SH-SY5Y (cell line): ENCODE results near the gene KRT2.

Experiments used
- GATA2 ChIP-seq: IDR thresholded peaks from 2 replicates; pipeline ENCODE4 v1.6.1; 2011; ENCODE audit warnings: mild to moderate bottlenecking, low read depth, low read length
- GATA3 ChIP-seq: IDR thresholded peaks from 2 replicates; pipeline ENCODE4 v1.6.1; 2011; ENCODE audit warnings: low read depth, mild to moderate bottlenecking, low read length, moderate library complexity

Gene KRT2

DNA sequence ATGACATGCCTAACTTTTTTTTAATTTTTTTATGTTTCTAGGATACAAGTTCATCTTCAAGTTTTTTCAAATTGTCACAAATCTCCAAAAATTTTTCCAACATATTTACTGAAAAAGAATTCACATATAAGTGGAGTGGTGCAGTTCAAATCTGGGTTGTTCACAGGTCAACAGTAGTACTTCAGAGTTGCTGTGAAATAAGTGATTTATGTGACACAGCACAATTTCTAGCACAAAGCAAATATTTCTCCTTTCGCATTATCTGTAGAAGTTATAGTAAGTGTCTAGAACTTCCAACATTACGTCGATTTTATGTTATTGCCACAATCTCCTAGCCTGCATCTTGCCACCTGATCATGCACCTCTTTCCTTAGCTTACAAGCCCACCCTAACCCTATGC is 9.7 kb upstream of the KRT2 start:
- TF ChIP-seq GATA2 (no peak), GATA3 (no peak)

DNA sequence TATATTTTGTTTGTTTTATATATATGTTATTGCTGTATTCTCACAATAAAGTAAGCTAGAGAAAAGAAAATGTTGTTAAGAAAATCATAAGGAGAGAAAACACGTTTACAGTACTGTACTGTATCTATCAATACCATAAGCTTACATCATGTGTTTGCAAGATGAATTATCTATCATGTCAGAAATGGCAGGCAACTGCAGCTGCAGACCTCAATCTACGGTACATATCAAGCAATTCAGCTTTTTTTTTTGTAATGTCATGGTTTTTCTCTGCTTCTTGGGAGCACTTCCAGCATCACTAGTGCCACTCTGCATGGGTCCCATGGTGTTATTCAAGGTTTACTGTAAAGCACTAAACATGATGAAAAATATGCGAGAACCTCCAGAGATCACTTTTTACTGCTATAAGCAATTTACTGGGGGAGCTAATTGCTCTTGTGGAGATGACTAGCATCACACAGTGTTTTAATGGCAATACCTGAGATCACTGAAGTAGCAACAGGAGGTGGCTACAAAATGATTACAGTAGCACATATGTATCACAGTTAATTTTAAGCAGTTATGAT is 9.0 kb upstream of the KRT2 start:
- TF ChIP-seq GATA2 (no peak), GATA3 (no peak)

DNA sequence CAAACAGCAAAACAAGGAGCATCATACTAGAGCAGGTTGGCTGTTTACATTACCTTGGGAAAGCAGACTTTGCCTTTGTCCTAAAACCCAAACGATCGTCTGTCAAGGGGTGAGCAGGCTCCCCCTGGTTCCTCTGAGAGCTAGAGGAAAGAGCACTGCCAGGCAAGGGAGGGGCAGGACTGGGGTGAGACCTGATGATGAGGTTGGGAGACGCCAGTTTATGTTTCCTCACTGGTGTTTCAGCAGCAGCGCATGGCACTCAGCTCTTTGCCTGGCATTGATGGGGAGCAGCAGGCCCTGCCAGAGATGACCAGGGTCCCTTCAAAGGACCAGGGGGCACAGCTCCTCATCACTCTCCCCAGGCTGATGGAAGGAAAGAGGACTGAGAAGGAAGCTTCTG is 7.9 kb upstream of the KRT2 start:
- TF ChIP-seq GATA2 (no peak), GATA3 (no peak)

DNA sequence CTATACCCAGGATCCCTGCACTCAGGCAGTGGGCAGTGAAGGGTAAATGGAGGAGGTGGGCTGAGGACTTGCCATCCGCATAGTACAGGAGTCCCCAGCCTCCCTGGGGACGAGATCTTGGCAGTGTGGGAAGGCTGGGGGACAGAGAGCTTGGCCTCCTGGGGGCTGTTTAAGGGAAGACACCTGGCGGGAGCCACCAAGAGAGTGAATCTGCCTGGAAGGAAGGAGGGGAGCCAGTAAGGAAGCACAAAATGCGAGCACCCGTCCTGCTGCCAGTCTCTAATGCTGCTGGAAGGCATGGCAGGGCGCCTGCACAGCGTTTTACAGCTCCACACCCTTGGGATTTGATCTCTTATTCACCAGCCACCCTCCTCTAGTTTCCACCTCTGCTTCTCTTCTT is 7.4 kb upstream of the KRT2 start:
- TF ChIP-seq GATA2 (no peak), GATA3 (no peak)

DNA sequence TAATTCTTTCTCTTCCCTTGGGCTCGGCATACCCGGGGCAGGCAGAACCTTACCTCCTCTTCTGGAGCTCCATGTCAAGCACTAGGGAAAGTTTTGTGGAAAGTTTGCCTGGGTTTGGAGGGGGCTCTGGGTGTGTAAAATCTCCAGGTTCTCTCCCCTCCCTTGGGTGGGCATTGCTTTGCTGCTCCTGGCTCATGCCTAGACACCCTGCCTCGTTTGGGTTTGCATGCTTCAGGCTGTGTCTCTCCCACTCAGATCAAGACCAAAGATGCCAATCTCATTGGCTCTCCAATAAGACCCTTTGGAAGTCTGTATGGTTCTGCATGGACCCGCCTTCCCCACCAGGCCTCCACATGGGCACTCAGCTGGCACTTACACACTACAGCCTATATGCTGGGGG is 6.2 kb upstream of the KRT2 start:
- TF ChIP-seq GATA3: no peak
- TF ChIP-seq GATA2: no peak

DNA sequence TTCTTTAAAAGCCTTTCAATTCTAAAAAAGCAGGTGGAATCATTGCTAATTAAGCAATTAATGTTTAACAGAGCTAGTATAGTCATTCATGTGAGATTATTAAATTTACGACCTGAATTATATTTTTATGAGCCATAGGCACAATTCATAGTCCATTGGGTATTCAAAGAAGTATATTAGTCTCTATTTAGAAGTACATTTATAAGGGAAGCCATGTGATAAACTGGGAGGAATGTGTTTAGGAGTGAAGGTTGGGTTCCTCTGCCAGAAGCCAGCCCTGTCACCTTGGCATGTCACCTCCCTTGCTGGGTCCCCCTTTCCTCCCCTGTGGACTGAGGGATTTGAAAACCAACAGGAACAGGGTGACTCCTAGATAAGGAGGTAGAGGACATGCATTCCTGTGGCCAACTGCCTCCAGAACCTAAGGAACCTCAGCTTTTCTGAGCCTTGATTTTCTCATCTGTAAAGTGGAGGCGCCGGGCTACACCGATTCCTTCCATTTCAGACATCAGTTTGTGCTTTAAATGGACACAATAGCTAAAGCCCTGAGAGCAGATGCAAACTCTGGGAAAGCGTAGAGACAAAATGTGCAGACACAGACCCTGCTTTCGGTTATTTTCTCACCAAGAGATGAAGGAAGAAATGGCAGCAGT is 5.4 kb upstream of the KRT2 start:
- TF ChIP-seq GATA2: no peak
- no peak for TF ChIP-seq GATA3

DNA sequence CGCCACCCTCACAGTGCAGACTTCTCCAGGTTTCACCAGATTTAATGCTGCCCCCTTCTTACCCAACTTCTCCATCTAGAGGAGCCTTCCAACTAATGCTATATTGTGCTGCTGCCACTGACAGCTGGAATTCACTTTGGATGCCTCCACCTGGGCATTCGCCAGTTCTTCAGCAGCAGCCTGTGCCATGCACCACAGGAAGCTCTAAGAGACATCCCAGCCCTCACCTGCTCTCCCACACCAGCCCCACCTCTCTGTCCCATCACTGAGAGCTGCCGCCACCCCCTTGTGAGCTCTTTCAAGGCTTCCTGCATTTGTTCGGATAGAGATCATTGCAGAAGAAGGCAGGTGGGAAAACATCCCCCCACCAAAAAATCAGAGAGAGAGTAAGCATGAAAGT is 4.6 kb upstream of the KRT2 start:
- TF ChIP-seq GATA3: no peak
- no peak for TF ChIP-seq GATA2

DNA sequence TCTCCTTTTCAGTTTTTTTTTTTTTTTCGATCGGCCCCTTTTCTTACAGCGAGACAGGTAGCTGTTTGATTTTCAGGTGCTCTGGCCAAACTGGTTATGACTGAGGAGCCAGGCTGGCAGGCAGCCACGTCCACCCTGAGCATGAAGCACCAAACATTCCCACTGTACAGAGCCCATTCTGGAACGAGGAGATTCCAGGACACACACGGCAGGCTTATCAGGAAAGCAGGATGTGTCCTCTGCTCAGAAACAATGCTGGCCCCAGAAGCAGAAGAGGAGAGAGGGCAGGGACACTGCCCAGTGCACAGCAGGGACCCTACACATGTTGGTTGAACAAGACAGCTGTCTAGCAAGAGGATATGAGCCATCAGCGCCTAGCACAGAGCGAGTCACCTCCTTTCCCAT is 3.7 kb upstream of the KRT2 start:
- TF ChIP-seq GATA3: no peak
- no peak for TF ChIP-seq GATA2

DNA sequence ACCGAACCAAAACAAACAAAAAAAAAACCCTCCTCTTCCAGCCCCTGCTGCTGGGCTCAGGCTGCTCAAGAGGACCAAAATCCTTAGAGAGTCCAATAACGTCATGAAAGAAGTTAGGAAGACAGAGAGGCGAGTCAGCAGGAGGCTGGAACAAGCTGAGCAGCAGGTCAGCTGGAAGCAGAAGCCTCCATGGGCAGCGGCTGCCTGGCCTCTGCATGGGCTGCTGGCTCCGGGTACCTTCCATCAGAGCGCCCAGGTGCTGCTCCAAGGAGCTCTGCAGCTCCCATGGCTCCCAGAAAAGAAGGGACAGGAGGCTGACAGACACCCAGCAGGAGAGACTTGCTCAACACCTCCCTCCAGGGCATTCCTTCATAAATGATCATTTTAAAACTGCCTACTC is 3.2 kb upstream of the KRT2 start:
- TF ChIP-seq GATA2 (no peak), GATA3 (no peak)

DNA sequence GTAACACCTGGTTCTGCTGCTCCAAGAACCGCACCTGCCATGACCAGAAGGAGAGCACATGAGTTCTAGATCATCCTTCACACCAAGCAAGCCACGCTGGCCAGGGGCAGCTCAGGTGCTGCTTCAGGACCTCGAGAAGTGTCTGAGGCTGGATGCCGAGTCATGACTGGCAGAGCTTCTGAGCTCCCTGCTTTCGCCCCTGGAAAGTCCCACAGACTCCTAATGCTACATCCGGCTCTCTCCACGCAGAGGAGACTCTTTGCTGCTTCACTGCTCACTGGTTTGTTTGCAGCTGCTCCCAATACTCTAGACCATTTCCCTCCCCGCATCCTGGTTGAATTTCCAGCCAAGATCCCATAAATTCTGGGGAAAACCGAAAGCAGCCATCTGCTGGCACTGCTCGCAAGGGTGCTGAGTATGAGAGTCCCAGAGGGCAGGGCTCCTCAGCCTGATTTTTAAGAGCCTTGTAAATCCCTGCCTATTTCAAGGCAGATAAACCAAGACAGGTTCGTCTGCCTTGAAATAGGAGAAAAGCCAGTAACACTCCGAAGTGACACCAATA is 1.4 kb downstream of the KRT2 start:
- no peak for TF ChIP-seq GATA2
- TF ChIP-seq GATA3: no peak

DNA sequence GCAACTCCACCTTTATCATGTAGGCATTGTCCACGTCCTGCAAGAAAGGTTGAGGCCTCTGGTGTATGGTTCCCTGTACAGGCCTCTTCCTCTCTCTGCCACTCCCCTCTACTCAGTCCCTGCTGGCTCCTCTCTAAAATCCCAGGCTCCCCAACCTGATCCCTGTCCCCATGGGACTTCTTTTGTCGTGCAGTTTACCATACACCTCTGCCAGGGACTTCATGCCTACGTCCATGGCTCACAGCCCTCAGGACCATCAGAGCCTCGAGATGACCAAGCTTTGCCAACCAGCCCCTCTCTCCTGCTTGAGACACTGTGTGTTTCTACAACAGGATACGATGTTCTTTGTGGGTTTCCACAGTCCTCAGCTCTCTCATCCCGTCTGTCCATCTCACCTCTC is 2.9 kb downstream of the KRT2 start:
- TF ChIP-seq GATA2: no peak
- TF ChIP-seq GATA3: no peak

DNA sequence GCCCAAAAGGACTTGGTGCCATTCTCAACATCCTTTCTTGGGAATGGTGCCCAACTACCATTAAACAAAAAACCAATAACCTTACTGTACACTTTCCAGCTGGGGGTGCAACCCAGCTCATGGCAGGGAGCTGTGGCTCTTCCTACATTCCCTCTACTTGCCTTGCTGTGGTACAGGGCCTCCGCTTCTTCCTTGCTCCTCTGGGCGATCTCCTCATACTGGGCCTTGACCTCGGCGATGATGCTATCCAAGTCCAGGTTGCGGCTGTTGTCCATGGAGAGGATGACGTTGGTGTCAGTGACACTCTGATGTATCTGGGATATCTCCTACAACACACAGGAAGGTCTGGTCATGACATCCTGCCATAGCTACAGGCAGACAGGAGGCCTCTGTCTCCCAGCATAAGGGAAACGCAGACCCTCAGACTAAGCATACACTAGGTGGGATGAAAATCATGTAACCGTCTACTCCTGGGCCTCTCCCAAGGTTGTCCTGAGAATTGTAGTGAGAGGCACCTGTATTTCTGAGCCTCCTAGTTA is 3.9 kb downstream of the KRT2 start:
- TF ChIP-seq GATA2: no peak
- TF ChIP-seq GATA3: no peak

DNA sequence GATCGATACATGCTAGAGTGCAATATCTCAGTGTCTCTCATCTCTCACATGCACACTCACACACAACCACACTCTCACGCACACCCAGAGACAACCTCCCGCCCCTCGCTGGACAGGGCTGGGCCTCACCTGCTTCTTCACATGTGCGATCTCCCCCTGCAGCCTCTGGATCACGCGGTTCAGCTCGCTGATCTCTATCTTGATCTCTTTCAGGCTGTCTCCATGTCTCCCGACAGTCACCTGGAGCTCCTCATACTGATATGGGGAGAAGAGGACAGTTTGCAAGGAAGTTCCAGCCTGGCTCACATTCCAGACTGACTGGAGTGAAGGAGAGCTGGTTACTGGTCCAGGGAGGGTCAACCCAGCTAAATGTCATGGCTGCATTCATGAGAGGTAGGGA is 4.4 kb downstream of the KRT2 start:
- no peak for TF ChIP-seq GATA3

DNA sequence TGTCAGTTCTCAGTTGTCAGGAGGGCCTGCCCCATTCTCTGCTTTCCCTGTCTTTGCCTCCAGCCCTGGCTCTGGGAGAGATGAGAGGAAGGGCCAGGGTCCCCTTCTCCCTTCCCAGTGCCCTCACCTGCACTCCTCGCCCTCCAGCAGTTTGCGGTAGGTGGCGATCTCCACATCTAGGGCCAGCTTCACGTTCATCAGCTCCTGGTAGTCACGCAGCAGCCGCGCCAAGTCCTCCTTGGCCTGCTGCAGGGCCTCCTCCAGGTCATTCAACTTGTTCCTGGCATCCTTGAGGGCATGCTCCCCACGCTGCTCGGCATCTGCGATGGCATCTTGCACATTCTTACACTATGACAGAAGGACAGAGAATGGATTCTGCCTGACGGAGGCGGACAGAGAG is 5.4 kb downstream of the KRT2 start:
- TF ChIP-seq GATA3: no peak
- no peak for TF ChIP-seq GATA2

DNA sequence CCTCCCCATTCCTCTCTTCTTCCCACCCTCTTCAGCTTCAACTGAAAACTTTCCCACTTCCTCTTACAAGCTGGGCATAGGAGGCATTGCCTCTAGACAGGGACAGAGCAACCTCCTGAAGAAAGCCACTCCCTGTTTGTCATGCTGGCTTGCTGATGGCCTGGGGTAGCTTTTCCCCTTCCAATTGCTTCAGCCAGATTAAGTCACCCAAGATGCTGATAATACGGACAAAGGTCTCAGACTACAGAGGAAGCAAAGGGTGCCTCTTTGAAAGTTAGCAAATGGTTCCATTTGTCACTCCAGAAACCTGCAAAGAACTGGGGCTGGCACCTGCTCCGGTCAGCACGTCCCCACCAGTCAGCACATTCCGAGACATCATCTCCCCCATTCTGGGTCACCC is 6.0 kb downstream of the KRT2 start:
- TF ChIP-seq GATA2: no peak

DNA sequence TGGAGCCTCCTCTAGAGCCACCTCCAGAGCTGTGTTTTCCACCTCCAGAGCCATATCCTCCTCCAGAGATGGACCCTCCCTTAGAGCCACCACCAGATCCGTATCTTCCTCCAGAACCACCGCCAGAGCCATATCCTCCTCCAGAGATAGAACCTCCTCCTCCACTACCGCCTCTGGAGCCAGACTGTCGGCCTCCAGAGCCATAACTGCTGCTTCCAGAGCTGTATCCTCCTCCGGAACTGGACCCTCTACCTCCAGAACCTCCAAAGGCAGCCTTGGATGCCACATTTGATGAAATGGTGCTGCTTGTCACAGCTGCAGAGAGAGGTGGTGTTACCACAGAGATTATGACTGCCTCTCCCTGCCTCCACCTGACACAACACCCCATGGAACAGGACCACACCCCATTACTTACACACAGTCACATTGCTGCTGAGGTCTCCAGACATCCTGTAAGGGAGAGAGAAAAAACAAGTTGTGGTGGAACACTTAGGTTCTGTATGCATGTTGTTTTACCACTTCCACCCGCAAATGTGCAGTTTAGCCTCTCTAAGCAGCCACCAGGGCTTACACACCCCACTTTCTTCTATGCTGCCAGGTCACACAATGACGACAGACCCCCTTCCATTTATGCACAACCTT is 6.8 kb downstream of the KRT2 start:
- no peak for TF ChIP-seq GATA2
- no peak for TF ChIP-seq GATA3
